Cardiac fibroblast (primary cell): ENCODE data around the gene GPR65.

Source experiments
- DNase-seq, 2 donors: peaks; one replicate each; pipeline versions ENCODE4 v3.0.0 to v3.0.0-alpha.2; 2010; ENCODE audit warnings: low read depth in 2 of 2
- H3K4me3 ChIP-seq, 2 donors: replicated peaks in 1 of 2; 1 replicate in 1 of 2; 2 replicates in 1 of 2; pipeline ENCODE4 v1.5.1; 2011; ENCODE audit warnings: low read depth in 2 of 2, low read length in 2 of 2, mild to moderate bottlenecking in 2 of 2, moderate library complexity in 1 of 2
- TF ChIP-seq, protein P1 (sequence below): IDR thresholded peaks from one replicate; pipeline ENCODE4 v1.5.1; 2011; ENCODE audit warnings: low read depth, mild to moderate bottlenecking, low read length, inconsistent platforms

GPR65 gene

DNA sequence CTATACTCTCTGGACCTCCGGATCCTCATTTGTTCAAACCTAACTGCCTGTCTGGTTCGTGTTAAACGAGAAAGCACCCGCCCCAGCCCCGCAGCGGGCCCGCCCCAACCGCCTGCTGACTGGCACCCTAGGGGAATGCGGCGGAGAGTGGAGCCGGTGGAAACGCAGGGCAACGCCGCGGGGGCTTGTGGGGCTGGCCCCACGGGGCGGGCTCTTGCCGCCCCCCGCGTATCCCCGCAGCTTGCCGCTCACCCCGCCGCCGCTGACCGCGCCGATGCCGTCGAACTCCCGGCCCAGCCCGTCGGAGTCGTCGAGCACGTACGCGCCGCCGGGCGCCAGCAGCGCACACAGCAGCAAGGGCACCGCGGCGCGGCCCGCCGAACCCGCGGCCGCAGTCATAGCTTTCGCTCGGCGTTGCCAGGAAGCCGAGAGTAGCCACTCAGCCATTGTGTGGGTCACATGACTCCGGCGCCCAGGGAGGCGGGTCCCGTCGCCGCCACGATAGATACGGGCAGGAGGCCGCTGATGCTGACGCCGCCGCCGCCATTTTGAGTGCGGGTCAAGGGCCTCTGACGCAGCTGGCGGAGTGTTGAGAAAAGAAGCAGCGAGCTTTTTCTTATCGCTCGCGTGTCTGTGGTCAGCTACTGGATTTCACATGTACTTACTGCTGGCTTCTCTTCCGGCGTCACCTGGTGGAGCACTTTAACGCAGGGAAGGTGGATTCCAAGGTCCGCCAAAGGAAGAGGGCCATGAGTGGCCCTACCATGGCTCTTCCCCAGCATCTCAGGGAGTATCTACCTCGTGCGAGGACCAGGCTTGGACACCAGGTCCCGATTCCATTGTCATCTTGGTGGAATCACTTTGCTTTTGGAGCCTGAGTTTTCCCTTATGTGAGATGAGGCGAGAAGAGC lies 12.0 kb upstream of the GPR65 start, which contains the start of gene GALC:
Gene GALC, minus strand, starts transcription at position 465 of the 911 bp plus-strand sequence. Its CDS starts 18 bp downstream, at position 447.
- H3K4me3 ChIP-seq = peak within 1 kb of the TSS; percentile 57 to 61
- TF ChIP-seq, protein P1, sequence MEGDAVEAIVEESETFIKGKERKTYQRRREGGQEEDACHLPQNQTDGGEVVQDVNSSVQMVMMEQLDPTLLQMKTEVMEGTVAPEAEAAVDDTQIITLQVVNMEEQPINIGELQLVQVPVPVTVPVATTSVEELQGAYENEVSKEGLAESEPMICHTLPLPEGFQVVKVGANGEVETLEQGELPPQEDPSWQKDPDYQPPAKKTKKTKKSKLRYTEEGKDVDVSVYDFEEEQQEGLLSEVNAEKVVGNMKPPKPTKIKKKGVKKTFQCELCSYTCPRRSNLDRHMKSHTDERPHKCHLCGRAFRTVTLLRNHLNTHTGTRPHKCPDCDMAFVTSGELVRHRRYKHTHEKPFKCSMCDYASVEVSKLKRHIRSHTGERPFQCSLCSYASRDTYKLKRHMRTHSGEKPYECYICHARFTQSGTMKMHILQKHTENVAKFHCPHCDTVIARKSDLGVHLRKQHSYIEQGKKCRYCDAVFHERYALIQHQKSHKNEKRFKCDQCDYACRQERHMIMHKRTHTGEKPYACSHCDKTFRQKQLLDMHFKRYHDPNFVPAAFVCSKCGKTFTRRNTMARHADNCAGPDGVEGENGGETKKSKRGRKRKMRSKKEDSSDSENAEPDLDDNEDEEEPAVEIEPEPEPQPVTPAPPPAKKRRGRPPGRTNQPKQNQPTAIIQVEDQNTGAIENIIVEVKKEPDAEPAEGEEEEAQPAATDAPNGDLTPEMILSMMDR = no peak
- peak; percentile 91 to 95 for DNase-seq

DNA sequence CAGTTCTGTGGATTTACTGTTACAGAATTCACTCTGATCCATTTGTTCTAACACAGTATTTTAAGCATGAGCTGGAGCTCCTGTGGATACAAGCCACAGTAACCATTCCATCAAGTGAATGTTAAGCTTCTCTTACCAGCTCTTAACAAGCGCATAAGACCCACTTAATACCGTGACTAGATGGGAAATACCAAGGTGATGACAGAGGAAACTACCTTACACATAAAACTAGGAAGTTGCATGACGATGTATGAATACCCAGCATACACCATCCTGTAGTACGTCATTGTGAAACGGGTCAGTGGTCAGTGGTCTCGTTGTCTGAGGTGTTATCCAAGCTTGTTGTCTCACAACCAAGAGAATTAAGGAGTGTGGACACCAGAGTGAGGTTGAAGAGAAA lies 10.0 kb upstream of the GPR65 start:
- no peak for DNase-seq
- TF ChIP-seq, protein P1 = no peak
- H3K4me3 ChIP-seq = no peak overlapping the region

DNA sequence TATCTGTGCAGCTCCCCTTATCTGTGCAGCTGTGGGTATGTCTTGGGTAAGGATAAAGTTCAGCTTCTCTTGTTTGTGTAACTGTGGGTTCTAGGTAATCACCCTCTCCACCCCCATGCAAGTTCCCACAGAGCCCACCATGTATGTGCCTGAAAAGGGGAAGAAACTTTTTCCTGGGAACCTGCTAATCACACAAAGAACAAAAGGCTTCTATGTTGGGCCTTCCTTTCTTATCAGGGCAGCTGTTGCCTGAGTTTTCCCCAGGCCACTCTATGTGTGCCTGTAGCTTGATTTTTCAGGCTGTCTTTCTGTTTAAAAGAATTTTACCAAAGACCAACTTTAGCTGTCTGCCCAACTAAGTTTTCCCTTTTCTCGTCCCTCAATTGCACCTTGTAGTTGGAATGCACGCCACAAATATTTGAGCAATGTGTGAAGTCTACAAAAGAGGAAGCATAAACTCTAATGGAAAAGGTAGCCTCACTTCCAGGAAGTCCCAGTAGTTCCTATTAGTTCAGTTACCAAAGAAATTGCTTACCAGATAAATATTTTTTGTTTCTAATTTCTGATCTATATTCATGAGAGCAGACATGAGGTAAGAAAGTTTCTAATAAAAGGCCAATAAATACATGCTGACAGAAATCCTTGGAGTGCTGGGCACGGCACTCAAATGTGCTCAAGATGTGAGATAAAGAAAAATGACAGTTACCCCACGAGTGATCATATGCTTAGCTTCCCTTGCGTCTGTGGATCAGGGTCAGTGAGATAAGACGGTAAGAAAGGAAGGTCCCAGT lies 9.2 kb upstream of the GPR65 start:
- no peak for DNase-seq
- H3K4me3 ChIP-seq = no peak overlapping the region
- TF ChIP-seq, protein P1 = no peak

DNA sequence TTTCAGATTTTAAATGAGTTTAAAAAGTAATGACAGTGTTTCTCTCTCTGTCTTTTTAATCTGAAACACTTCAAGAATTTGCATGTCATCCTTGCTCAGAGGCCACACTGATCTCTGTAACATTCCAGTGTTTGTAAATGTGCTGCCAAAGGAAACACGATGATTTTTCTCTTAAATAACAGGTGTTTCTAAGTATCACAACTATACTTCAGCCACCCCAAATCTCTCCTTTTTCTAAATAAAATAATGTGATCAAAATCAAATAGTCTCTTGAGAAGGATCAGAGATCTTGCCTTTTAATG lies 8.7 kb upstream of the GPR65 start:
- TF ChIP-seq, protein P1 = no peak
- DNase-seq = peak; percentile 14 to 26
- H3K4me3 ChIP-seq = no peak overlapping the region

DNA sequence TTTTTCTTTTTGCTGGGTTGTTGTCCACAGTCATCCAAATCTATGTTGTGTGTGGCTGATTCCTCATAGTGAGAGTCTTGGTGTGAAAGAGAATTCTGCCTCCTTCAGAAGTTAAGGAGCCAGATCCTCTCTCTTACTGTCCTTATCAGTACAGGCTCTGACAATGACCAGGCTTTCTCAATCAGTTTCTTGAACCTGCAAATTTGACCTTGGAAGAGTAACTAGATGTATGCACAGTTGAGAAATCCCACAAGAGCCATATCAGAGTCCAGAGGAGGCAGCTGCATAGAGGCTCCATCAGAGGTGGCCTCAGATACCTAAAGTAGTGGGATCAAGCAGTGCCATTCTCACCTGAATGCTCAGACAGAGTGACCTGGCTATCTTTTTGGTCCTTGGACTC lies 6.5 kb upstream of the GPR65 start:
- TF ChIP-seq, protein P1 = no peak
- no peak for DNase-seq
- H3K4me3 ChIP-seq = no peak overlapping the region

DNA sequence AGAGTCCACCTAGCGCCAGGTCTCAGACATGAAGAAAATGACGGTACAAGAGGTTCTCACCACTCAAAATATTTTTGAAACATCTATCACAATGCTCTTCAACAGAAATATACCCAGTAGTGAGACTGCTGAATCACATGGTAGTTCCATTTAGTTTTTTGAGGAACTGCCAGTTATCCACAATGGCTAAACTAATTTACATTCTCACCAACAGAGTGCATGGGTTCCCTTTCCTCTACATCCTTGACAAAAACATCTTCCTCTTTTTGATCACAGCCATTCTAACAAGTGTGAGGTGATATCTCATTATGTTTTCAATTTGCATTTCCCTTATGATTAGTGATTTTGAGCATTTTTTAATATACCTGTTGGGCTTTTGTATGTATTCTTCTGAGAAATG lies 5.7 kb upstream of the GPR65 start:
- no peak overlapping the region for H3K4me3 ChIP-seq
- TF ChIP-seq, protein P1 = no peak
- DNase-seq = no peak
